ENCODE data around the gene ITGB1BP1. TPM values are rescaled to one million over a fixed set of nuclear protein-coding genes. Genes with fewer than 3 reads are reported as not detected.

The ITGB1BP1 gene
- total and polyA plus RNA-seq, 2 of the 13 experiments (the other 11 are each of a cell fraction or from before 2014, with no cell fraction given) = 106 to 108 TPM

DNA sequence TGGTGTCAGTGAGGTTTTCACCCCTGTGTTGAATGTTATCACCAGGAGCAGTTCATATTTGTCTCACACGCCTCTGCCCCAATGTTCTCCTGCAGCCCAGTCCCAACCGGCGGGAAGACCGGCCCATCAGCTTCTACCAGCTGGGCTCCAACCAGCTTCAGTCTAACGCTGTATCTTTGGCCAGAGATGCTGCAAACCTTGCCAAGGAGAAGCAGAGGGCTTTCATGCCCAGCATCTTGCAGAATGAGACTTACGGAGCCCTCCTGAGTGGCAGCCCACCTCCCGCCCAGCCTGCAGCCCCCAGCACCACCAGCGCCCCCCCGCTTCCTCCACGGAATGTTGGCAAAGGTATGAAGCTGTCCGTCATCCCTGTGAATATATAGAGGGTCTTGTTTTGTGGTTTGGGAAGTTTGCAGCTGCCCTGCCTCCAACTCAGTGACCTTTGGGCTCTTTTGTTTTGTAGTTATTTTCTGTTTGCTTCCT lies 35.1 kb downstream of the ITGB1BP1 start (continued):
- TF ChIP-seq, protein P1, sequence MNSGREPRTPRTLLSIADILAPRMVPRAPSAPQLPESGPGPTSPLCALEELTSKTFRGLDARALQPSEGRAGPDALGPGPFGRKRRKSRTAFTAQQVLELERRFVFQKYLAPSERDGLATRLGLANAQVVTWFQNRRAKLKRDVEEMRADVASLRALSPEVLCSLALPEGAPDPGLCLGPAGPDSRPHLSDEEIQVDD (CRISPR knock-in tag; IDR thresholded peaks at IDR 0.05; ENCODE audit: borderline replicate concordance) = no peak
- no peak for TF ChIP-seq CBX2 (IDR thresholded peaks at IDR 0.05; ENCODE audit: low read depth, low read length)
- TF ChIP-seq CBX2 (CRISPR knock-in tag; IDR thresholded peaks at IDR 0.05; ENCODE audit: low read depth) = no peak
- no peak for TF ChIP-seq KDM4B (CRISPR knock-in tag; IDR thresholded peaks at IDR 0.05)
- TF ChIP-seq ZBTB10 (CRISPR knock-in tag; IDR thresholded peaks at IDR 0.05; ENCODE audit: borderline replicate concordance) = no peak
- TF ChIP-seq ZNF282 (IDR thresholded peaks at IDR 0.05; ENCODE audit: partially characterized antibody) = no peak
- no peak for TF ChIP-seq ZBTB3 (CRISPR knock-in tag; IDR thresholded peaks at IDR 0.05; ENCODE audit: borderline replicate concordance, low read depth)
- TF ChIP-seq PPARG (CRISPR knock-in tag; conservative IDR thresholded peaks at IDR 0.05) = no peak
- no peak for TF ChIP-seq HDAC2 (CRISPR knock-in tag; IDR thresholded peaks at IDR 0.05)
- no peak for TF ChIP-seq PAX8 (CRISPR knock-in tag; IDR thresholded peaks at IDR 0.05; ENCODE audit: borderline replicate concordance)
- TF ChIP-seq NFE2 (CRISPR knock-in tag; IDR thresholded peaks at IDR 0.05) = no peak
- no peak for TF ChIP-seq SP2 (CRISPR knock-in tag; IDR thresholded peaks at IDR 0.05)
- TF ChIP-seq E2F5 (CRISPR knock-in tag; conservative IDR thresholded peaks at IDR 0.05) = no peak
- TF ChIP-seq NR2F2 (IDR thresholded peaks at IDR 0.05; ENCODE audit: borderline replicate concordance, low read depth) = peak; percentile 17; the same call in 1 of the 2 replicates
- TF ChIP-seq ZNF557 (CRISPR knock-in tag; IDR thresholded peaks at IDR 0.05) = no peak
- no peak for TF ChIP-seq SAP130 (CRISPR knock-in tag; IDR thresholded peaks at IDR 0.05; ENCODE audit: low read depth)
- TF ChIP-seq JUNB (CRISPR knock-in tag; IDR thresholded peaks at IDR 0.05; ENCODE audit: borderline replicate concordance) = no peak
- no peak for TF ChIP-seq FOSL2 (CRISPR knock-in tag; IDR thresholded peaks at IDR 0.05)
- no peak for TF ChIP-seq ZNF264 (CRISPR knock-in tag; IDR thresholded peaks at IDR 0.05)
- no peak for TF ChIP-seq CHD2 (IDR thresholded peaks at IDR 0.05; ENCODE audit: low read depth, low read length)
- TF ChIP-seq, protein P2, sequence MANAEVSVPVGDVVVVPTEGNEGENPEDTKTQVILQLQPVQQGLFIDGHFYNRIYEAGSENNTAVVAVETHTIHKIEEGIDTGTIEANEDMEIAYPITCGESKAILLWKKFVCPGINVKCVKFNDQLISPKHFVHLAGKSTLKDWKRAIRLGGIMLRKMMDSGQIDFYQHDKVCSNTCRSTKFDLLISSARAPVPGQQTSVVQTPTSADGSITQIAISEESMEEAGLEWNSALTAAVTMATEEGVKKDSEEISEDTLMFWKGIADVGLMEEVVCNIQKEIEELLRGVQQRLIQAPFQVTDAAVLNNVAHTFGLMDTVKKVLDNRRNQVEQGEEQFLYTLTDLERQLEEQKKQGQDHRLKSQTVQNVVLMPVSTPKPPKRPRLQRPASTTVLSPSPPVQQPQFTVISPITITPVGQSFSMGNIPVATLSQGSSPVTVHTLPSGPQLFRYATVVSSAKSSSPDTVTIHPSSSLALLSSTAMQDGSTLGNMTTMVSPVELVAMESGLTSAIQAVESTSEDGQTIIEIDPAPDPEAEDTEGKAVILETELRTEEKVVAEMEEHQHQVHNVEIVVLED (CRISPR knock-in tag; IDR thresholded peaks at IDR 0.05; ENCODE audit: borderline replicate concordance) = no peak
- TF ChIP-seq REL (CRISPR knock-in tag; conservative IDR thresholded peaks at IDR 0.05) = no peak
- TF ChIP-seq CCDC6 (CRISPR knock-in tag; IDR thresholded peaks at IDR 0.05) = no peak
- no peak for TF ChIP-seq HHEX (CRISPR knock-in tag; IDR thresholded peaks at IDR 0.05)
- no peak for TF ChIP-seq LCORL (IDR thresholded peaks at IDR 0.05)
- TF ChIP-seq LCORL (CRISPR knock-in tag; IDR thresholded peaks at IDR 0.05) = peak; percentile 40; the same call in 1 of the 2 replicates

Measured in HepG2 (cell line).